Kidney epithelial cell (primary cell): ENCODE results near the gene PCYT1A. TPM values are rescaled to one million over a fixed set of nuclear protein-coding genes. Genes with fewer than 3 reads are reported as not detected.

ENCODE experiments used
- DNase-seq: peaks from one replicate; pipeline ENCODE4 v3.0.0-alpha.2; 2010; ENCODE audit warnings: low read depth
- H3K27me3 ChIP-seq: 2 replicates; pipeline ENCODE4 v1.6.0; 2011; ENCODE audit warnings: low read length; ENCODE audit not compliant: control insufficient read depth, insufficient read depth
- H3K36me3 ChIP-seq: 2 replicates; pipeline ENCODE4 v1.5.1; 2011; ENCODE audit warnings: low read length; ENCODE audit not compliant: control insufficient read depth, insufficient read depth
- H3K4me3 ChIP-seq: 2 replicates; pipeline ENCODE4 v1.5.1; 2011; ENCODE audit warnings: low read depth, mild to moderate bottlenecking, control low read depth, low read length
- CTCF ChIP-seq: IDR thresholded peaks from 2 replicates; pipeline ENCODE4 v1.5.1; 2011; ENCODE audit warnings: mild to moderate bottlenecking, moderate library complexity, low read length, control low read depth, inconsistent platforms; ENCODE audit not compliant: insufficient read depth, poor library complexity, severe bottlenecking
- total RNA-seq: library from RNA; depleted of rRNA; stranded (reverse); fragments of >200 nt; gene quantifications from 2 replicates; pipeline ENCODE4 v1.2.3, GENCODE V29; 2015

The PCYT1A gene
- total RNA-seq, 1 donor from 2014 or later, result 62.7 TPM

- TF ChIP-seq CTCF, result no peak
- DNase-seq, result no peak
- H3K4me3 ChIP-seq, result no peak overlapping the region
- no peaks in the 10 kb centered on the region for H3K27me3 ChIP-seq
- no peaks in the 10 kb centered on the region for H3K36me3 ChIP-seq
Observed at GRCh38 chr3:196274585-196274984, 12.9 kb downstream of the PCYT1A start.

GRCh38 chr3:196273655-196274054, 13.9 kb downstream of the PCYT1A start:
- no peak overlapping the region for H3K4me3 ChIP-seq
- no peaks in the 10 kb centered on the region for H3K36me3 ChIP-seq
- TF ChIP-seq CTCF, result no peak
- no peak for DNase-seq
- H3K27me3 ChIP-seq, result no peaks in the 10 kb centered on the region

- no peak for DNase-seq
- Histone ChIP-seq H3K27me3 (no peaks in the 10 kb centered on the region), H3K36me3 (no peaks in the 10 kb centered on the region), H3K4me3 (no peak overlapping the region)
- no peak for TF ChIP-seq CTCF
Observed at GRCh38 chr3:196272826-196273225, 14.7 kb downstream of the PCYT1A start.

GRCh38 chr3:196270499-196270898, 17.0 kb downstream of the PCYT1A start:
- Histone ChIP-seq H3K4me3 (no peak overlapping the region), H3K27me3 (no peaks in the 10 kb centered on the region), H3K36me3 (no peaks in the 10 kb centered on the region)
- TF ChIP-seq CTCF, result no peak
- no peak for DNase-seq

- Histone ChIP-seq H3K36me3 (no peaks in the 10 kb centered on the region), H3K4me3 (no peak overlapping the region), H3K27me3 (no peaks in the 10 kb centered on the region)
- DNase-seq, result no peak
- TF ChIP-seq CTCF, result no peak
Observed at GRCh38 chr3:196268284-196269163, 19.0 kb downstream of the PCYT1A start.

GRCh38 chr3:196263819-196264218, 23.7 kb downstream of the PCYT1A start:
- Histone ChIP-seq H3K36me3 (no peaks in the 10 kb centered on the region), H3K4me3 (no peak overlapping the region), H3K27me3 (no peaks in the 10 kb centered on the region)
- no peak for DNase-seq
- TF ChIP-seq CTCF, result no peak
